Astrocyte of the spinal cord (primary cell): Measurements from ENCODE around the gene FBXO39.
"Not testable (repeated sequence)": the region's sequence is repeated elsewhere in the genome, so short reads cannot be mapped to it uniquely, and the experiment has no call there.

Experiments
- DNase-seq: peaks from one replicate; pipeline ENCODE4 v3.0.0; 2011; ENCODE audit warnings: low read depth, low spot score
- H3K4me3 ChIP-seq: 2 replicates; pipeline ENCODE4 v1.5.1; 2011; ENCODE audit warnings: low read depth, mild to moderate bottlenecking, low read length, moderate library complexity
- CTCF ChIP-seq: IDR thresholded peaks from 2 replicates; pipeline ENCODE4 v1.5.1; 2012; ENCODE audit warnings: low read depth, mild to moderate bottlenecking, low read length, inconsistent platforms
- in situ Hi-C: cut with HindIII; loops from 2 replicates; pipeline ENCODE4 v1.10.0; 2017; ENCODE audit warnings: low sequenced_read_pairs

The FBXO39 gene

GRCh38 chr17:6775871-6776405, at the start of gene FBXO39:
FBXO39 (plus strand) TSS chr17:6776215; CDS start chr17:6779869, 3,654 bp downstream.
- TF ChIP-seq CTCF: no peak
- H3K4me3 ChIP-seq: no peak within 1 kb of the TSS
- no peak for DNase-seq
- in situ Hi-C loops: no loop called here

GRCh38 chr17:6729531-6729930, 46.5 kb upstream of the FBXO39 start:
- H3K4me3 ChIP-seq: no peak overlapping the region
- no peak for DNase-seq
- in situ Hi-C loops: no loop called here
- TF ChIP-seq CTCF: no peak

- DNase-seq, in situ Hi-C loops, H3K4me3 ChIP-seq: not testable (repeated sequence)
Measured at GRCh38 chr17:6746665-6747064, 29.4 kb upstream of the FBXO39 start.

GRCh38 chr17:6748617-6749016, 27.4 kb upstream of the FBXO39 start:
- TF ChIP-seq CTCF: no peak
- in situ Hi-C loops: no loop called here
- H3K4me3 ChIP-seq: no peak overlapping the region
- DNase-seq: no peak

- no peak overlapping the region for H3K4me3 ChIP-seq
- in situ Hi-C loops: no loop called here
- TF ChIP-seq CTCF: peak; percentile 14
- peak; percentile 16 for DNase-seq
Measured at GRCh38 chr17:6749519-6749918, 26.5 kb upstream of the FBXO39 start.

- in situ Hi-C loops: no loop called here
- DNase-seq: peak; percentile 98
- H3K4me3 ChIP-seq: no peak overlapping the region
- TF ChIP-seq CTCF: peak; percentile 3
Measured at GRCh38 chr17:6752068-6752909, 23.7 kb upstream of the FBXO39 start.

GRCh38 chr17:6753006-6753445, 23.0 kb upstream of the FBXO39 start:
- in situ Hi-C loops: no loop called here
- no peak for TF ChIP-seq CTCF
- H3K4me3 ChIP-seq: no peak overlapping the region
- peak; percentile 93 for DNase-seq
